Measurements from ENCODE around the gene CYLD.

Gene CYLD

GRCh38 chr16:50841081-50841886, 99.4 kb downstream of the CYLD start:
- no peak overlapping the region for H3K4me3 ChIP-seq (ENCODE audit: low read depth, low read length)
- no peak for TF ChIP-seq CTCF (IDR thresholded peaks at IDR 0.05; ENCODE audit: borderline replicate concordance, insufficient read depth, low read depth, low read length)

- TF ChIP-seq CTCF (IDR thresholded peaks at IDR 0.05; ENCODE audit: borderline replicate concordance, insufficient read depth, low read depth, low read length) = no peak
- no peak overlapping the region for H3K4me3 ChIP-seq (ENCODE audit: low read depth, low read length)
Measured at GRCh38 chr16:50842013-50842505, 100.2 kb downstream of the CYLD start.

GRCh38 chr16:50842589-50842988, 100.7 kb downstream of the CYLD start:
- H3K4me3 ChIP-seq (ENCODE audit: low read depth, low read length) = no peak overlapping the region
- no peak for TF ChIP-seq CTCF (IDR thresholded peaks at IDR 0.05; ENCODE audit: borderline replicate concordance, insufficient read depth, low read depth, low read length)

- no peak for TF ChIP-seq CTCF (IDR thresholded peaks at IDR 0.05; ENCODE audit: borderline replicate concordance, insufficient read depth, low read depth, low read length)
- no peak overlapping the region for H3K4me3 ChIP-seq (ENCODE audit: low read depth, low read length)
Measured at GRCh38 chr16:50844840-50845239, 103.0 kb downstream of the CYLD start.

DNA sequence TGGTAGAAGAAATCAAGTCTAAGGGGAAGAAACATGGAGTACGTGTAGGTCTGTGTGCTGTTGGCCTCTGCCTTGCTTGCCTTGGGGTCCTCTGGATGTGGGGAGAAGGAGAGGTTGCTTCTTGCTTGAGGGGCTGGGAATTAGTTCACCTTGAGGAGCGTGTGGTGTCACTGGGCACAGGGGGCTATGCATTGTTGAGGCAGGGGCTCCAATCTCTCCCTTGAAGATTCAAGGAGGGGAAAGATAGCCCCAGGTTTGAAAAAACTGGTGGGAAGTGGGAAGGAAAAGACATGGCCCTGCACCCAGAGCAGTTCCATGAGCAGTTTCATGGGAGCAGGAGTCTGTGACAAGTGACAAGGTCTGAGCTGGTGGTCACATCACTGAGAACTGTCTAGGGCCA, 103.4 kb downstream of the CYLD start:
- no peak for TF ChIP-seq CTCF (IDR thresholded peaks at IDR 0.05; ENCODE audit: borderline replicate concordance, insufficient read depth, low read depth, low read length)

GRCh38 chr16:50846511-50846910, 104.6 kb downstream of the CYLD start:
- TF ChIP-seq CTCF (IDR thresholded peaks at IDR 0.05; ENCODE audit: borderline replicate concordance, insufficient read depth, low read depth, low read length) = no peak
- H3K4me3 ChIP-seq (ENCODE audit: low read depth, low read length) = no peak overlapping the region

More for the DNA sequence above, 103.4 kb downstream of the CYLD start:
- no peak overlapping the region for H3K4me3 ChIP-seq (ENCODE audit: low read depth, low read length)

DNA sequence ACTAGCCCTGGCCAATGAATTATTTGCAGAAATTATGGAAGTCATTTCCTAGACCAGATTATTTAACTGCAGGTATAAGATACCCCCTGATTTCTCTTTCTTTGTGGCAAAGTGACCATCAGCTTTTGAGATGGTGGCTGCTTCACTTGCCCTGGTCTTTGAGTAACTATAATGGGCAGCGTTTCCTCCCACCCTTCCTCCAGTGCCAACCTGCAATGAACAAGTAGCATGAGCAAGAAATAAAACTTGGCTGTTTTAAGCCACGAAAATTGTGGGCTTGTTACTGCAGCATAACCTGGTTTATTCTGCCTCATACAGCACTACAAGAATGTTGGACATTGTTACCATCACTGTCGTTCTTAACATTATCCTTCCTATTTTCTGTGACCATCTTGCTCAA, 105.3 kb downstream of the CYLD start:
- TF ChIP-seq CTCF (IDR thresholded peaks at IDR 0.05; ENCODE audit: borderline replicate concordance, insufficient read depth, low read depth, low read length) = no peak
- H3K4me3 ChIP-seq (ENCODE audit: low read depth, low read length) = no peak overlapping the region
